GM12873 (cell line): ENCODE measurements around the gene PITPNC1.

ENCODE experiments used
- TF ChIP-seq, protein P1 (sequence below): IDR thresholded peaks from 2 replicates; pipeline ENCODE4 v1.5.1; 2012; ENCODE audit warnings: low read depth, mild to moderate bottlenecking, moderate library complexity, low read length, control low read depth; ENCODE audit not compliant: insufficient read depth; ENCODE audit errors: missing control alignments

Gene PITPNC1

DNA sequence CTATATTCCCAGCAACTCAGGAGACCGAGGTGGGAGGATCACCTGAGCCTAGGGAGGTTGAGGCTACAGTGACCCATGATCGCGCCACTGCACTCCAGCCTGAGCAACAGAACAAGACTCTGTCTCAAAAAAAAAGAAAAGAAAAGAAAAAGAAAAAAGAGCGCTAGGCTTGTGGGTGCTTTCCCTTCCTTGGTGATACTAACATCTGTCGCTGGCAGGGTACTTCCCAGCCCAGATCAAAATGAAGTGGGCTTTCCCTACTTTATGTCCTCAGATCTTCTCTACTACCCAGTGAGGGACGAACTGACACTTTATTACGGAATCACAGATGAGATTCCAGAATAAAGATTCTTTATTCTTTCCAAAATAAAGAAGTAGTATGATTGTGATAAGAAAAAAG is 236.9 kb downstream of the PITPNC1 start:
- TF ChIP-seq, protein P1, sequence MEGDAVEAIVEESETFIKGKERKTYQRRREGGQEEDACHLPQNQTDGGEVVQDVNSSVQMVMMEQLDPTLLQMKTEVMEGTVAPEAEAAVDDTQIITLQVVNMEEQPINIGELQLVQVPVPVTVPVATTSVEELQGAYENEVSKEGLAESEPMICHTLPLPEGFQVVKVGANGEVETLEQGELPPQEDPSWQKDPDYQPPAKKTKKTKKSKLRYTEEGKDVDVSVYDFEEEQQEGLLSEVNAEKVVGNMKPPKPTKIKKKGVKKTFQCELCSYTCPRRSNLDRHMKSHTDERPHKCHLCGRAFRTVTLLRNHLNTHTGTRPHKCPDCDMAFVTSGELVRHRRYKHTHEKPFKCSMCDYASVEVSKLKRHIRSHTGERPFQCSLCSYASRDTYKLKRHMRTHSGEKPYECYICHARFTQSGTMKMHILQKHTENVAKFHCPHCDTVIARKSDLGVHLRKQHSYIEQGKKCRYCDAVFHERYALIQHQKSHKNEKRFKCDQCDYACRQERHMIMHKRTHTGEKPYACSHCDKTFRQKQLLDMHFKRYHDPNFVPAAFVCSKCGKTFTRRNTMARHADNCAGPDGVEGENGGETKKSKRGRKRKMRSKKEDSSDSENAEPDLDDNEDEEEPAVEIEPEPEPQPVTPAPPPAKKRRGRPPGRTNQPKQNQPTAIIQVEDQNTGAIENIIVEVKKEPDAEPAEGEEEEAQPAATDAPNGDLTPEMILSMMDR: no peak

DNA sequence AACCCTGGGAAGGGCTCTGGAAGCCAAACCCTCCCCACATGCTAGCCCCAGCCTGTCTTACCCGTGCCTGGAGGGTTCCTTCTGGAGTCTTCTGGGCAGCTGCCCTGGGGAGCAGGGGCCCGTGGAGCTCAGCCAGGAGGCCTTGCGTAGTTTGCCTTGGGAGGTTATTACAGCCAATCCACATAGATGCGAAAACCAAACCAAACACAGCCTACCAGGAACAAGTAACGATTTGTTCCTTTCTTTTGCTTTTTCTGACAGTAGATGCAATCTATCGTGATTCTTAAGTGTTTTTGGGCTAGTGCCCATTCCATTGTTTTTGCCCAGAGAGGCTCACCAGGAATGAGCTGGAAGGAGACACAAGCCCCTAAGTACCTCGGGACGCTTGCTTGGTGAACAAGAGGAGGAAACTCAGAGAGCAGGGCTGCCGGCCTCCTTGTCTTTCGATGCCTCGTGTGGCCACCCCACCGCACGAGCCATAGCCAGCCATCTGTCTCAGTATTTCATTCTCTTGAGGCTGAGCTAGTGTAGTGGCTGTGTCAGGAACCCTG is 238.0 kb downstream of the PITPNC1 start:
- TF ChIP-seq, protein P1: no peak

DNA sequence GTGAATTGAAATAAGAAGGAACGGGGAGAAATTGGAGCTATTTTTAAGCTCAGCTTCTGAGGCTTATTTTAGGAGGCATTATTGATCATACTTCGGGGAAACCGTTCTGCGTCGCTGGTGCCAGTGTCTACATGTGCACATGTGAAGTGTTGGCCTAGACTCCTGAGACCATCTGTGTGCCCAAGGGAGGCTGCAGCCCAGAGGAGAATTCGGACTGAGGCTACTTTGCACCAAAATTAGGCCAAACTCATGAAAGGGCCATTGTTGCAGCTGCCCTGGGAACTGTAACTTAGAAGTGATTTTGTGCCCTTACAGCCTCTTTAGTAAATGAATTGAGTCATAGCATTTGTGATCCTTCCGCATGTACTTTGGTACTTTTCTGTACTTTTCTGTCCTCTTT is 238.7 kb downstream of the PITPNC1 start:
- TF ChIP-seq, protein P1: no peak

DNA sequence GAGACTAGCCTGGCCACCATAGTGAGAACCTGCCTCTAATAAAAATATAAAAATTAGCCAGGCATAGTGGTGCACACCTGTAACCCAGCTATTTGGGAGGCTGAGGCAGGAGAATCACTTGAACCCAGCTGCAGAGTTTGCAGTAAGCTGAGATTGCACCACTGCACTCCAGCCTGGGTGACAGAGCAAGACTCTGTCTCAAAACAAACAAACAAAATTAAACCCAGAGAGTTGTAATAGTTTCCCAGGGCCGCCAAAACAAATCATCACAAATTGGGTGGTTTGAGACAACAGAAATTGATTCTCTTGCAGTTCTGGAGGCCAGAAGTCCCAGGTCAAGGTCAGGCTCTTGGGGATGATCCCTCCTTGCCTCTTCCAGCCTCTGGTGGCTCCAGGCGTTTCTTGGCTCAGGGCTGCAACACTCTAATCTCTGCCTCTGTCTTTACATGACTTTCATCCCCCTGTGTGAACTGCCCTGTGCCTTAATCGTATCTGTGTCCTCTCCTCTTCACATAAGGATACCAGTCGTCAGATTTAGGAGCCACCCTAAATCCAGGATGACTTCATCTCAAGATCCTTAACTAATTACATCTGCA is 240.3 kb downstream of the PITPNC1 start:
- TF ChIP-seq, protein P1: no peak

DNA sequence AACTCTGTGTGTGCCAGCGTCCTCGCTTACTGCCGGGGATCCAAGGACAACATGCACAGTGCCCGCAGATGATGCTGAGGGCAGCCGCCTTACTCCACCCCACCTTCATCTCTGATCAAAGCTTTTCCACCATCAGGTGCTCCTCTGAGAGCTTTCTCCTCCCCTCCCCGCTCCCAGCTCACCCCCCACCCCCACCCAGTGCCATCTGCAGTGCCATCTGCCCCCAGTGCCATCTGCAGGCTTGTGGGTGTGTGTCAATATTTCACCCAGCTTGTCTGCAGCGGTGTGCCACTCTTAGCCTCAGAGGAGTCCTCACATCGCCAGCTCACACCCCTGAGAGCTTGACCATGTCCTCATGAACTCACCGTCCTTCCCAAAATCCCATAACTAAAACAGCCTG is 242.5 kb downstream of the PITPNC1 start:
- TF ChIP-seq, protein P1: no peak

DNA sequence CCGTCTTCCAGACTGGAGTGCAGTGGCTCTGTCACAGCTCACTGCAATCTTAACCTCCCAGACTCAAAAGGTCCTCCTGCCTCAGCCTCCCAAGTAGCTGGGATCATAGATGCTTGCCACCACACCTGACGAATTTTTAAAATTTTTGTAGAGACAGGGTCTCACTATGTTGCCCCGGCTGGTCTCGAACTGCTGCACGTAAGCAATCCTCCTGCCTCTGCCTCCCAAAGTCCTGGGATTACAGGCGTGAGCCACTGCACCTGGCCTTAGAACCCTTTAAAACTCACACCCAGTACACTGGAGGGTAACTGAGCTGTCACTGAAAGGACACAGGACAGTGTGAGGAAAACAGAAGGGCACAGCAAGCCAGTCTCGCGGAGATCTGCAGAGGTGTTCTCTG is 243.0 kb downstream of the PITPNC1 start:
- TF ChIP-seq, protein P1: no peak

DNA sequence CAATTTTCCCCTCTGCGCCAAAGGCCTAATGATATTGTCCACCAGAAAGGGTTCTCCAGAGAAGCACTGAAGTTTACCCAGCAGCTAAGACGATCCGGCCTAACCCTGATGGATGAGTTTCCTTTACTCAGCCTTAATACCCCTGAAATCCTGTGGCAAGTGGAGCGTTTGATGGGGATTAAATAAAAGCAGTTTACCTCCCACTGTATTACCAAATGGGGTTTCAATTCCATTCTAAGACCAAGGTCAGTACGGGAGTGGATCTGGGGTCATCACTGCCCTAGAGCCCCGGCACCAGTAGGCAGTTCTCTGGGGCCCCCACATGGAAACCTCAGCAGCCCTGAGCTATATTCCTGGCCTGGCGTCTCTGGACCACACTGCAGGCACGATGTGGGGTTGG is 243.6 kb downstream of the PITPNC1 start:
- TF ChIP-seq, protein P1: no peak
